ENCODE data around the gene RAD51B.

RAD51B gene

DNA sequence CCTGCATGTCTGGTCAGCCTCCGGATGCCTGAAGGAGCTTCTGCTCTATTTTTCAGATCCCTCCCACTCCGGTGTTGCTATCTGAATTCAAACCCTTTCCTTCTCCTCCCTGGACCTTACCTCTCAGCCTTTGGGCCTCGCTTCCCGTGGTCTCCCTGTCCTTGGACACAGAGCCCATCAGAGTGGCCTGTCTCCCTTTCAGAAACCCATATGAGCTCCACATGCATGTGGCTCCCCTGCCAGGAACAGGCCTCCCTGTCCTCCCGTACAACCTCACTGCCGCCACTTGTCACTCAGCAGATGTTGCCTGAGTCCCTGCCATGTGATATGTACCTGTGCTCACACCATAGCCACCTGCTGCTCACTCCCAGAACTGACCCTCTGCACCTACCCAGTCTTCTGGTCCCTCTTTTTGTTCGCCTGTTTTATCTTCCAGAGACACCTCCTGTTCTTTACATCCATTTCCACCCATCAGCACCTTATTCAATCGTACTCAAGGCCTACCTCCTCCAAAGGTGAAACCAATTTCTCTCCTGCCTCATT lies 790.7 kb downstream of the RAD51B start:
- in situ Hi-C loops (cut with MboI; ENCODE audit: low sequenced_read_pairs) = no loop called here

DNA sequence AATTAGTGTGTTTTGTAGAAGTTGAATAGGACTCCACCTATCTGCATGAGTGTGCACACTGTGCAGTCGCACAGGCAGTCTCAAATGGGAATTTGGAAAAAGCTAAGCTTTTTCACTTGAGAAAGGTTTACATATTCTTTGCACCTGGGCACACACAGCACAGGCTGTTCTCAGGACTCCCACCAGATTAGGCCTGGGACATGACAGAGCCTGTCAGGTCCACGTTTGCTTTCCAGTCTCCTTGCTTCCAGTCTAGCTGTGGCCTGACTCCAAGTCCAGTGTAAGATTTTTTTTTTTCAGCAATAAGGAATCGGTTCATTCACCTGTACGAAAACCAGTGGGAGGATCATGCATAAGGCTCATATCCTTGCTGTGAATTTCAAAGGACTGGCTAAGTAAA lies 792.0 kb downstream of the RAD51B start:
- in situ Hi-C loops (cut with MboI; ENCODE audit: low sequenced_read_pairs) = no loop called here

GRCh38 chr14:68612049-68612448 lies 792.5 kb downstream of the RAD51B start:
- in situ Hi-C loops (cut with MboI; ENCODE audit: low sequenced_read_pairs) = no loop called here

GRCh38 chr14:68616221-68616902 lies 796.8 kb downstream of the RAD51B start:
- in situ Hi-C loops (cut with MboI; ENCODE audit: low sequenced_read_pairs) = no loop called here

DNA sequence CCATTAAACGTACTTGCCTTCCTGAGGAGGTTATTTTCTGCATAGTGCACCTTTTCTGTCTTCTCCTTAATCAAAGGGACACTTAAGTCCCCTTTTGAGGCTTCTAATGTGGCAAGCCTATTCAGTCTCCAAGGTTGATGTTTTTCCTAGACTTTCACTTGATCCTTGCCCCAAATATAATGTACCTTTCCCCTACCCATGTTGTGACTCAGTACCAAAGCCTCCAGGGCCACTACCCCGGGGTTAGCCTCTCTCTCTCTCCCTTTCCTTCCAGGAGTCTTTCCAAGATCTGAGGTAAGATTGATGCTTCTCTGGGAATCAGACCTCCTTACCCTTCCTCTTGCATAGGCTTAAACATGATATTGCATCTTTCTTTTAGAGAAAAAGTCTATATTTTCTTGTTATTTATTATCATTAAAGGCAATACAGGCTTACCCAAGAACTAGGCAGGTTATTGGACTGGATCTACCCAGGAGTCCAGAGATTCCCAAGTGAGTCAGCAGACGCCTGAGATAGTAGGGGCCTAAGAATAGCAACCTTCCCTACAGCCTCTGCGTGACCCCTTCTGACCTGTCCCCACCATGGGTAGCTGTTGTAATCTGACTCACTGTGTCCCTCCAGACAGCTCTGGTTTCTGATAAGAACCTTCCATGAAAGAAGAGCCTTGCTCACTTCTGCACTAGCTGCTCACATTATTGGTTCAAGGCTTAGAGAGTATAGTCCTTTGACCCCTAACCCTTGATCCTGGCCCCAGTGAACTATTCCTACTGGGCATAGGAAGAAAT lies 800.4 kb downstream of the RAD51B start:
- in situ Hi-C loops (cut with MboI; ENCODE audit: low sequenced_read_pairs) = no loop called here

GRCh38 chr14:68621400-68622365 lies 802.1 kb downstream of the RAD51B start:
- in situ Hi-C loops (cut with MboI; ENCODE audit: low sequenced_read_pairs) = no loop called here

- in situ Hi-C loops (cut with MboI; ENCODE audit: low sequenced_read_pairs) = no loop called here
Measured at GRCh38 chr14:68622856-68623255, 803.3 kb downstream of the RAD51B start.

GRCh38 chr14:68623307-68623706 lies 803.7 kb downstream of the RAD51B start:
- in situ Hi-C loops (cut with MboI; ENCODE audit: low sequenced_read_pairs) = no loop called here

DNA sequence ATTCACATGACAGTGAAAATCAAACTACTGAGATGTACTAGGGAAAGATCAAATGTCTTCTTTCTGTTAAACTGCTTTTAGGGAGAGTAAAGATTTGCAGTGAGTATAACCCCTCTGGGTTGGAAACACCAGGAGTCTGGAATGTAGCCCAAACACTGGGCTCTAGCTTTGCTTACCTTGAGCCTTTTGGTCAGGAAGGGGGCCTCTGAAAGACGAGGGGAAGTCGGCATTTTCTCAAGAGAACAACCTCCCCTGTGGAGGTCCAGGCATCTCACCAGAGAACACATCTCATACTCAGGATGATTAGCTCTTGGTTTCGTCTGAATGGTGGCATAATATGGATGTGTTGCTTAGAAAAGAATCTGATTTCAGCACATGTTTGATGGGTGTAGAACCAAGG lies 804.2 kb downstream of the RAD51B start:
- in situ Hi-C loops (cut with MboI; ENCODE audit: low sequenced_read_pairs) = no loop called here

DNA sequence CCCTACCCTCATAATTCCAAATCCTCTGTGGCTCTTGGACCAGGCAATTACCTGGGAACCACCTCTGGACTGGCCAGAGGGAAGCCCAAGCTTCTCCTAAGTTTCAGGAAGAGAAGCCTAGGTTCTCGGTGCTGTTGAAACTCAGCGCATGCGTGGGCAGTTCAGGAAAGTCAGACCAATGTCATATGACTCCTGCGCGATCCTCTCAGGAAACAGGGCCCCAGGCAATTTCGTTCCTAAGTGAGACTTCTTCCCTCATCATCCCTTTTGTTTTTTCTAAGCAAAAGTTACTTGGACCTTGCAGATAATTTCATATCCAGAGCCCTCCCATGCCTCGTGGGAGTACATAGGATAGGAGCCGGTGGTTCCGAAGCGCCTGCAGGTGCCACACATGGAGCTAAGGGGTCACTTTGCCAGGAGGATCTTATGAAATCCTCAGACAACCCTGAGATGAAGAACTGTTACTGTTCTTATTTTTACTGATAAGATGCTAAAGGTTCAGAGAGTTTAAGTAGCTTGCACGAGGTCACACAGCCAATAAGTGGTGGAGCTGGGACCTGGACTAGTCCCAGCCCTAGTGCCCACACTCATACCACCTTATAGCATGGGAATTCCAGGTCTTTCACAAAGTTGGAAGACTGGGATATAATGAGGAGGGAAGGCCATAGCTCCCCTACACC lies 805.1 kb downstream of the RAD51B start:
- in situ Hi-C loops (cut with MboI; ENCODE audit: low sequenced_read_pairs) = no loop called here

DNA sequence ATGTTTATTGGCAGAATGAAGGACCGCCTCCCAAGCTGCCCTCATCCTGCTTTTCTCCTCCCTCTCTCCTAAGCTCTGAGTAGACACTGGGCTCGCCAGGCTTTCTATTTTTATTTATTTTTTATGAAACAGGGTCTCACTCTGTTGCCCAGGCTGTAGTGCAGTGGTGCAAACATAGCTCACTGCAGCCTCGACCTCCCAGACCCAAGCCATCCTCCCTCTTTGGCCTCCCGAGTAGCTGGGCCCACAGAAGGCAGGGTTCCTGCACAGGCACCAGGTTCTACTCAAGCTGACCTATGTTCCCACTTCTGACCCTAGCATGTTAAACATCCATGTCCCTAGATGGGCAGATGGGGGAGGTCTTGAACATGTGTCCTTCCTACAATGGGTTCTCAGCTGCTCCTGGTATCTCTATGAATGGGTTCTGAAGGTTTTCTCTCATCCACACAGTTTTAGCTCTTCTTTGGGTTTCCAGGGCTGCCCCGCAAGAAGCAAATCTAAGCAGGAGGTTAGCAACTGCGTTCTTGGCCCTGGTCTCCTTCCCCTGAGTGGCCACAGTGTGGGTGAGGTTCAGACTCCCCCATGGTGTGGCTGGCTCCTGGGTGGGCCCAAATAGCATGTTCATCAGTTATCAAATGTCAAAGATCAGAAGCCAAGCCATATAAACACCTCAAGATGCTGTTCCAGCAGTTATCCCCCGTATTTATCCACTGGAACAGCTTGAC lies 805.9 kb downstream of the RAD51B start:
- in situ Hi-C loops (cut with MboI; ENCODE audit: low sequenced_read_pairs) = no loop called here

DNA sequence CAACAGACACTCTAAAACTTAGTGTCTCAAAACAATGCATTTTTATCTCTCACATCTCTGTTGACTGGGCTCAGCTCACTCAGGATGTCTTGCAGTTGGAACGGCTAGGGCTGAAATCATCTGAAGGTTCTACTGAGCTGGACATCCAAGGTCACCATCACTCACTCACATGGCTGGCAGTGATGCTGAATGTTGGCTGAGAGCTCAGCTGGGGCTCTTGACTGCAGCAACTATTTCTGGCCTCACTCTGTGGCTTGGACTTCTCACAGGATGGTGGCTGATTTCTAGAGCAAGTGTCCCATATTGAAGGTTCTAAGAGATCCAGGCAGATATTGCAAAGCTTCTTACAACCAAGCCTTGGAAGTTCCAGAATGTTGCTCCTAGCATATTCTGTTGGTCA lies 806.8 kb downstream of the RAD51B start:
- in situ Hi-C loops (cut with MboI; ENCODE audit: low sequenced_read_pairs) = no loop called here

GRCh38 chr14:68627050-68627867 lies 807.7 kb downstream of the RAD51B start:
- in situ Hi-C loops (cut with MboI; ENCODE audit: low sequenced_read_pairs) = no loop called here

DNA sequence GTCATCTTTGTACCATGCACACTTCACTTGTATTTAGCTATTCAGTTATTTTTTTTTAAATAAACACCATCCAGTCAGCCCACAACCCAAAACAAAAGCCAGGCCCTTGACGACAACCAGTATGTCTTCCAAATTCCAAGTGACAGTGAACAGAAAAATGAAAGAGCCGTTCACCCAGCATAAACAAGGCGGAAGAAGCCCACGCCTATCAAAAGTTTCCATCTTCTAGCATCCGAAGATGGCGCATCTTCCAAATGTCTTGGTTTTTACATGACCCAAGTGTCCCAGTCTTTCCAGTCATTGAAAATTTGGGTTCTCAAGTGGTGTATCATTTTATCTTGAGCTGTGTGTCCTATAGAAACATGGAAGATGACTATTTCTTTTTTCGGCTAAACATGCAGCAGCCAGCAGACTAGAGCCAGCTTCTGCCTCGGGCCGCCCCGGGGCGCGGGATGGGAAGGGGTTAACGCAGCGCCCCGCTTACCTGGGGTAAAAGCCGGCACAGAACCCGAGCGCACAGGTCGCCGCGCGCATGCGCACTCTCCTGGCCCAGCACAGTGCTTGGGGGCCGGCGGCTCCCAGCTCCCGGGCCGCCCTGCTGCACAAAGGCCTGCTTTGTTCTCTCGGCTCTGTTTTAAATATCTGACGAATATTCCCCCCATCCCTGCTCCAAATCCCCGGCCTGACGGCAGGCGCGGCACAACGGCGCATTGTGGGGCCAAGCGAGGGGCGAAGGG lies 808.5 kb downstream of the RAD51B start:
- in situ Hi-C loops (cut with MboI; ENCODE audit: low sequenced_read_pairs) = no loop called here

- in situ Hi-C loops (cut with MboI; ENCODE audit: low sequenced_read_pairs) = no loop called here
Measured at GRCh38 chr14:68628605-68629310, 809.2 kb downstream of the RAD51B start.

- in situ Hi-C loops (cut with MboI; ENCODE audit: low sequenced_read_pairs) = no loop called here
Measured at GRCh38 chr14:68630081-68630571, 810.5 kb downstream of the RAD51B start.

DNA sequence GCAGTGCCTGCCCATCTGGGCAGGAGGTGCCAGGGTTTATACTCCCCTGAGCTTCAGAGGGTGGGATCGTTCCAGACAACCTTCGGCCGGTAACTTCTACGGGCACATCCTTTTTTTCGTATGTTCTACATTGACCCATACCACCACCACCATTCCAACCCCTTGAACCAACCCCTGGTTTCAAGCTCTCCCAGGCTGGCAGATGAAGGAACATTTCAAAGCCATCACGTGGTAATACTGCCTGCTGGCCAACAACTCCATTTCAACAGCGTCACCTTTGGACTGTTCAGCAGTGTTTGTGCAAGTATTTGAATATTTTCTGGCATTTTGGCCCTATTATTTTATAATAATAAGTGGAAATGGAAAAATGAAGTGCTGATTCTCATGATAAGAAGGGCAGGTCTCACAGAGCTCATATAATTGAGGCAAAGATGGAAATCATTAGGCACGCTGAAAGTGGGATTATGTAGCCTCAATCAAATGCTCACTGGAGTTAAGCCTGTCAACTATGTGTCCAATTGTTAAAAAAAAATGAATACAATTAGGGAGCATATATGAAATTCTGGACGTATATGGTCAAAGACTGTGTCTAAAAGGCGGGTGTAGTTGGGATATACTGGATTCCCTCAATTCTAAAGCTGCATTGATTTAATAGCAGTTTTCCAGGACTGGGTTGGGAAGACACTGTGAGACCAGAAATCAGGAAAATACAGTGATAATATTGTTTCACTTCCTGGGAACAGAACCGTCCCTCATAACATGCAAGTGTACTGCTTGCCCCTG lies 811.2 kb downstream of the RAD51B start:
- in situ Hi-C loops (cut with MboI; ENCODE audit: low sequenced_read_pairs) = no loop called here
